Measurements from ENCODE around the gene POU3F1.

The POU3F1 gene

DNA sequence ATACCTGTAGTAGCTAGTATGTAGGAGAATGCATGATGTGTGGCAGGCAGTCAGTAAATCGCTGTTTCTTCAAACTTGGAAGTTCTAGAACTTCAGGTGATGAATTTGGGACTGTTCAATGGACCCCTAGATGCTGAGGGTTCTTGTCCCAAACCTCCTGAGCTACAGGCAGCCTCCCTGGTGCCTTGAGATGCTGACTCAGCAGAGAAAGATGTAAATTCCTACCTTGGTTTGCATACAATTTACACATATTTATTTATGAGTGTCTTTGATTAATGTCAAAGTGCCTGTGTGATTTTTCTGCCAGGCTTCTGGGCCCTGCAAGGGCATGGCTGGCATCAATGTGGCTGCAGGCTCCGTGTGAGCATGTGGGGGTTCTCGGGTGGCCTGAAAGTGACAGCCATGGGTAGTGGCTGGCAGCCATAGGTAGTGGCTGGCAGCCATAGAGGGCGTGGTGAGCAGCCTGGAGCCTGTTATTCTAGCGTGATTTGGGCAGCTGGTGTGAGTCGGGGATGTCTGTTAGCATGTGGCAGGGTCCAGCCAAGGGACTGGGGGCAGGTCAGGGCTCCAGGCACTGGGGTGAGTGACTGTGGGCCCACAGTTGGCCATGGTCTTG is 13.2 kb upstream of the POU3F1 start:
- TF ChIP-seq SPI1 (IDR thresholded peaks at IDR 0.05; ENCODE audit: borderline replicate concordance, low read depth), result no peak
- TF ChIP-seq GABPA (IDR thresholded peaks at IDR 0.05; ENCODE audit: low read depth), result no peak
- no peak for TF ChIP-seq POLR2AphosphoS5 (IDR thresholded peaks at IDR 0.05; ENCODE audit: low read depth)
- TF ChIP-seq, protein P1, sequence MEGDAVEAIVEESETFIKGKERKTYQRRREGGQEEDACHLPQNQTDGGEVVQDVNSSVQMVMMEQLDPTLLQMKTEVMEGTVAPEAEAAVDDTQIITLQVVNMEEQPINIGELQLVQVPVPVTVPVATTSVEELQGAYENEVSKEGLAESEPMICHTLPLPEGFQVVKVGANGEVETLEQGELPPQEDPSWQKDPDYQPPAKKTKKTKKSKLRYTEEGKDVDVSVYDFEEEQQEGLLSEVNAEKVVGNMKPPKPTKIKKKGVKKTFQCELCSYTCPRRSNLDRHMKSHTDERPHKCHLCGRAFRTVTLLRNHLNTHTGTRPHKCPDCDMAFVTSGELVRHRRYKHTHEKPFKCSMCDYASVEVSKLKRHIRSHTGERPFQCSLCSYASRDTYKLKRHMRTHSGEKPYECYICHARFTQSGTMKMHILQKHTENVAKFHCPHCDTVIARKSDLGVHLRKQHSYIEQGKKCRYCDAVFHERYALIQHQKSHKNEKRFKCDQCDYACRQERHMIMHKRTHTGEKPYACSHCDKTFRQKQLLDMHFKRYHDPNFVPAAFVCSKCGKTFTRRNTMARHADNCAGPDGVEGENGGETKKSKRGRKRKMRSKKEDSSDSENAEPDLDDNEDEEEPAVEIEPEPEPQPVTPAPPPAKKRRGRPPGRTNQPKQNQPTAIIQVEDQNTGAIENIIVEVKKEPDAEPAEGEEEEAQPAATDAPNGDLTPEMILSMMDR (IDR thresholded peaks at IDR 0.05; ENCODE audit: insufficient read depth, low read length), result no peak
- TF ChIP-seq, protein P2, sequence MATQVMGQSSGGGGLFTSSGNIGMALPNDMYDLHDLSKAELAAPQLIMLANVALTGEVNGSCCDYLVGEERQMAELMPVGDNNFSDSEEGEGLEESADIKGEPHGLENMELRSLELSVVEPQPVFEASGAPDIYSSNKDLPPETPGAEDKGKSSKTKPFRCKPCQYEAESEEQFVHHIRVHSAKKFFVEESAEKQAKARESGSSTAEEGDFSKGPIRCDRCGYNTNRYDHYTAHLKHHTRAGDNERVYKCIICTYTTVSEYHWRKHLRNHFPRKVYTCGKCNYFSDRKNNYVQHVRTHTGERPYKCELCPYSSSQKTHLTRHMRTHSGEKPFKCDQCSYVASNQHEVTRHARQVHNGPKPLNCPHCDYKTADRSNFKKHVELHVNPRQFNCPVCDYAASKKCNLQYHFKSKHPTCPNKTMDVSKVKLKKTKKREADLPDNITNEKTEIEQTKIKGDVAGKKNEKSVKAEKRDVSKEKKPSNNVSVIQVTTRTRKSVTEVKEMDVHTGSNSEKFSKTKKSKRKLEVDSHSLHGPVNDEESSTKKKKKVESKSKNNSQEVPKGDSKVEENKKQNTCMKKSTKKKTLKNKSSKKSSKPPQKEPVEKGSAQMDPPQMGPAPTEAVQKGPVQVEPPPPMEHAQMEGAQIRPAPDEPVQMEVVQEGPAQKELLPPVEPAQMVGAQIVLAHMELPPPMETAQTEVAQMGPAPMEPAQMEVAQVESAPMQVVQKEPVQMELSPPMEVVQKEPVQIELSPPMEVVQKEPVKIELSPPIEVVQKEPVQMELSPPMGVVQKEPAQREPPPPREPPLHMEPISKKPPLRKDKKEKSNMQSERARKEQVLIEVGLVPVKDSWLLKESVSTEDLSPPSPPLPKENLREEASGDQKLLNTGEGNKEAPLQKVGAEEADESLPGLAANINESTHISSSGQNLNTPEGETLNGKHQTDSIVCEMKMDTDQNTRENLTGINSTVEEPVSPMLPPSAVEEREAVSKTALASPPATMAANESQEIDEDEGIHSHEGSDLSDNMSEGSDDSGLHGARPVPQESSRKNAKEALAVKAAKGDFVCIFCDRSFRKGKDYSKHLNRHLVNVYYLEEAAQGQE (IDR thresholded peaks at IDR 0.05; ENCODE audit: insufficient replicate concordance, low read depth), result no peak
- Histone ChIP-seq H3K27me3 (ENCODE audit: insufficient read depth, poor library complexity, severe bottlenecking) (no peaks in the 10 kb centered on the region), H3K4me3 (replicated peaks; ENCODE audit: insufficient read depth, low read length) (no peak overlapping the region), H3K27ac (replicated peaks) (no peak overlapping the region)
- DNase-seq (ENCODE audit: low read depth in 1 of 2, low spot score in 1 of 2), result no peak

DNA sequence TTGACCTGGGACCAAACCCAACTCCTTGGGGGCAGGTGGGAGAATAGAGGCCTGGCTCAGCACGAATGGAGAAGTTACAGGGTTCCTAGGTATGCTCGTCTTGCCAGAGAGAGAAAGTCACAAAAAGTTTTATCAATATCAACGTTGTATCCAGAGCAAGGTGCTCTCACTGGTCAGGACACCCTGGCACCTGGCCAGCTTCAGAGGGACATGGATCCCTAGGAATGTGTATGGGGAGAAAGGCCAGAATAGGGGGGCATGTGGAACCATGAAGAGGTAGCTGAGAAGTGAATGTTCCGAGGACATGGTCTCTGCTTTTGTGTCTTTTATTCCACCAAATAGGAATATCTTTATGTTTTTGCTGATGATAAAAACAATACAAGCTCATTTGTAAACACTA is 9.4 kb upstream of the POU3F1 start:
- Histone ChIP-seq H3K27me3 (ENCODE audit: insufficient read depth, poor library complexity, severe bottlenecking) (peaks cover 8% of the 10 kb centered on the region), H3K27ac (replicated peaks) (no peak overlapping the region), H3K4me3 (replicated peaks; ENCODE audit: insufficient read depth, low read length) (no peak overlapping the region)
- DNase-seq (ENCODE audit: low read depth in 1 of 2, low spot score in 1 of 2), result no peak
- TF ChIP-seq POLR2AphosphoS5 (IDR thresholded peaks at IDR 0.05; ENCODE audit: low read depth), result no peak
- TF ChIP-seq, protein P2 (IDR thresholded peaks at IDR 0.05; ENCODE audit: insufficient replicate concordance, low read depth), result no peak
- no peak for TF ChIP-seq SPI1 (IDR thresholded peaks at IDR 0.05; ENCODE audit: borderline replicate concordance, low read depth)

DNA sequence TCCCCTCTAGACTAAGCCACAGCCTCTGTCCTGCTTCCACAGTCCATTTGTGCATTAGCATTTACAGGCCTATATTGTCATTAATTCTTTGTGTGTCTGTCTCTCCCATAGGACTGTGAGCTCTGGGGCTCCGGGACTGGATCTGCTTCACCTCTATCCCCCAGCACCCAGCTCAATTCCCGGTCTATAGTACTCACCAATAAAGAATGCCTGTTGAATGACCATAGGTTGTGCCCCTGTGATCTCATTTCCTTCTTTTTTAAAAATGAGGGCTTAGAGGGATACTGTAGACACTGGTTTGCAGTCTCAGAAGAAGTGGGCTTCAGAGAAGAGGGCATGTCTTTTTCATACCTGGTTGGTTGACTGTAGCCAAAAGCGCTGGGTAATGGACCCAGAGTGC is 8.8 kb upstream of the POU3F1 start:
- DNase-seq (ENCODE audit: low read depth in 1 of 2, low spot score in 1 of 2), result no peak
- H3K4me3 ChIP-seq (replicated peaks; ENCODE audit: insufficient read depth, low read length), result no peak overlapping the region

More for the DNA sequence above, 8.8 kb upstream of the POU3F1 start:
- Histone ChIP-seq H3K27me3 (ENCODE audit: insufficient read depth, poor library complexity, severe bottlenecking) (peaks cover 8% of the 10 kb centered on the region), H3K27ac (replicated peaks) (no peak overlapping the region)
- TF ChIP-seq, protein P1 (IDR thresholded peaks at IDR 0.05; ENCODE audit: insufficient read depth, low read length), result no peak
- TF ChIP-seq GABPA (IDR thresholded peaks at IDR 0.05; ENCODE audit: low read depth), result no peak
- TF ChIP-seq, protein P2 (IDR thresholded peaks at IDR 0.05; ENCODE audit: insufficient replicate concordance, low read depth), result no peak
- TF ChIP-seq SPI1 (IDR thresholded peaks at IDR 0.05; ENCODE audit: borderline replicate concordance, low read depth), result no peak
- TF ChIP-seq POLR2AphosphoS5 (IDR thresholded peaks at IDR 0.05; ENCODE audit: low read depth), result no peak
